Keratinocyte (primary cell): ENCODE results near the gene DDI1. TPM values are rescaled to one million over a fixed set of nuclear protein-coding genes. Genes with fewer than 3 reads are reported as not detected.
A peak's percentile ranks its signal among the peaks of the same experiment; 100 is the strongest.

Source experiments
- DNase-seq: peaks from one replicate; pipeline ENCODE4 v3.0.0-alpha.2; 2011; ENCODE audit warnings: low read depth, missing footprints, low spot score
- FAIRE-seq: peaks from 2 replicates; lab custom pipeline; 2011; peaks lifted over from hg19 to GRCh38; lab: Jason Lieb, UNC
- H2AFZ ChIP-seq: 2 replicates; pipeline ENCODE4 v1.6.0; 2012; ENCODE audit warnings: low read length, control low read depth, inconsistent platforms; ENCODE audit not compliant: control insufficient read depth
- H3K27ac ChIP-seq: 2 replicates; pipeline ENCODE4 v1.5.1; 2011; ENCODE audit warnings: low read length; ENCODE audit not compliant: control insufficient read depth, insufficient read depth
- H3K27me3 ChIP-seq: 3 replicates; pipeline ENCODE4 v1.6.0; 2011; ENCODE audit warnings: low read length; ENCODE audit not compliant: control insufficient read depth, insufficient read depth; ENCODE audit errors: extremely low read depth
- H3K36me3 ChIP-seq, 2 experiments: 2 replicates in 1 of 2; 3 replicates in 1 of 2; pipeline ENCODE4 v1.5.1; 2011; ENCODE audit warnings: low read length in 2 of 2, mild to moderate bottlenecking in 1 of 2; ENCODE audit not compliant: control insufficient read depth in 2 of 2, insufficient read depth in 2 of 2; ENCODE audit errors: extremely low read depth in 1 of 2
- H3K4me1 ChIP-seq: 3 replicates; pipeline ENCODE4 v1.5.1; 2011; ENCODE audit warnings: low read length; ENCODE audit not compliant: control insufficient read depth, insufficient read depth; ENCODE audit errors: extremely low read depth
- H3K4me2 ChIP-seq: 3 replicates; pipeline ENCODE4 v1.6.0; 2011; ENCODE audit warnings: low read depth, low read length; ENCODE audit not compliant: control insufficient read depth, insufficient read depth; ENCODE audit errors: extremely low read depth
- H3K4me3 ChIP-seq, 3 experiments: fragments of 200-600 bp in 1 of 3; sonication (generic) in 1 of 3; 2 replicates in 2 of 3; 3 replicates in 1 of 3; pipeline ENCODE4 v1.5.1; 2011 to 2016; ENCODE audit warnings: low read length in 3 of 3, mild to moderate bottlenecking in 3 of 3, control low read depth in 2 of 3, inconsistent platforms in 1 of 3, low read depth in 1 of 3, mixed read lengths in 1 of 3, mixed run types in 1 of 3, moderate library complexity in 1 of 3; ENCODE audit not compliant: control insufficient read depth in 2 of 3, insufficient read depth in 2 of 3; ENCODE audit errors: extremely low read depth in 1 of 3
- H3K79me2 ChIP-seq: 2 replicates; pipeline ENCODE4 v1.6.0; 2012; ENCODE audit warnings: low read length; ENCODE audit not compliant: control insufficient read depth, insufficient read depth
- H3K9ac ChIP-seq: 3 replicates; pipeline ENCODE4 v1.6.0; 2011; ENCODE audit warnings: low read length; ENCODE audit not compliant: control insufficient read depth, insufficient read depth; ENCODE audit errors: extremely low read depth
- H3K9me1 ChIP-seq: 3 replicates; pipeline ENCODE4 v1.6.0; 2011; ENCODE audit warnings: low read length; ENCODE audit not compliant: control insufficient read depth, insufficient read depth; ENCODE audit errors: extremely low read depth
- H3K9me3 ChIP-seq: 2 replicates; pipeline ENCODE4 v1.5.1; 2012; ENCODE audit warnings: low read depth, low read length; ENCODE audit not compliant: control insufficient read depth
- H4K20me1 ChIP-seq: 3 replicates; pipeline ENCODE4 v1.6.0; 2011; ENCODE audit warnings: low read length; ENCODE audit not compliant: control insufficient read depth, insufficient read depth; ENCODE audit errors: extremely low read depth
- EZH2 ChIP-seq: IDR thresholded peaks from one replicate; pipeline ENCODE4 v1.6.1; 2012; ENCODE audit warnings: inconsistent platforms, mild to moderate bottlenecking, low read length, moderate library complexity
- dilution Hi-C: fragments of 300-500 bp; cut with MboI; formaldehyde crosslinking; loops from one replicate; pipeline ENCODE4 v1.7.0; 2020; ENCODE audit warnings: low sequenced_read_pairs; ENCODE audit not compliant: extremely low pct_ligation_motif_present
- polyA plus RNA-seq, 5 experiments: library from polyadenylated mRNA; depleted of rRNA in 3 of 5; stranded (reverse) in 3 of 5; stranded (forward) in 1 of 5; unstranded in 1 of 5; fragments of >200 nt; gene quantifications; 1 replicate in 1 of 5; 2 replicates in 3 of 5; 3 replicates in 1 of 5; pipeline versions ENCODE4 v1.2.1 to v1.2.3, GENCODE V29; 2011 to 2012; ENCODE audit warnings: missing spikeins in 2 of 5, low read depth in 1 of 5, low replicate concordance in 1 of 5
- TF ChIP-seq, protein P1 (sequence below), 3 experiments: IDR thresholded peaks in 1 of 3; conservative IDR thresholded peaks in 1 of 3; optimal IDR thresholded peaks in 1 of 3; 2 replicates in 2 of 3; 3 replicates in 1 of 3; pipeline versions ENCODE3 to v1.5.1; 2011; ENCODE audit warnings: low read length in 3 of 3, mild to moderate bottlenecking in 3 of 3, moderate library complexity in 2 of 3, control low read depth in 1 of 3, inconsistent platforms in 1 of 3; ENCODE audit not compliant: insufficient read depth in 2 of 3; ENCODE audit errors: extremely low read depth in 1 of 3

The DDI1 gene
- polyA plus RNA-seq, 1 donor (not counting 4 experiments of a cell fraction or from before 2014, with no cell fraction given): not detected

DNA sequence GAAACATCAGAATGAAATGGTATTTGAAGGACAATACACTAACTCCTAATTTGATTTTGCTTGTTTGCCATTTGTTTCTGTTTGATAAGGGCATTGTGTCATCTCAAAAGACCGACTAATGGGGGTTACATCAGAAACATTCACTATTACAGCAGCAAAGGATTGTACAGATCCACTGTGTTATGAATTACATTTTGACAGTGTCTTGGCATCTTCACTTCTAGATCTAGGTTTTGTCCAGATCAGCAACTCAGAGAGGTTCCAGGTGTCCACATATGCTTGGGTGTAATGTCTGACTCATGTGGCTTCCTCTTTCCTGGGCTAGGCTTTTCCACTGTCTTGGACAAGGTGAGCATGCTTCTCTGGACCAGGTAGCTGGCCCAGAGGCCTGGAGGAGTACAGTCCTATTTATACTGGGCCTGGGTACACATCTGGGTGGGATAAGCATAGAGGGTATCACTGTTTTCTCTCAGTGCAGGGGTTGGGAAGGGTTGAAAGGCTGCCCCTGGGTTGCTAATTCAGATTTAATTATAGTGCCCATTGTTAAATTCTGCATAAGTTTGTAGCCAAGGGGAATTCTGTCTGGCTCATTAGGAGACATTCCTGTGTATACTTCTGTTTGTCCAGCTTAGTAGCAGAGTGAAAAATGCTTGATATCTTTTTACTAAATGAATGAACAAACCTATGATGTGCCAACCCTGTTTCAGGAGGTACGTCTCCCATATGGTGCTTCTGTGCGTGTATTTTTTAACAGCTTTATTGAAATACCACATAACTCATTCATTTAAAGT, 23.8 kb downstream of the DDI1 start:
- peak; percentile 51 for FAIRE-seq
- TF ChIP-seq EZH2: no peak
- TF ChIP-seq, protein P1, sequence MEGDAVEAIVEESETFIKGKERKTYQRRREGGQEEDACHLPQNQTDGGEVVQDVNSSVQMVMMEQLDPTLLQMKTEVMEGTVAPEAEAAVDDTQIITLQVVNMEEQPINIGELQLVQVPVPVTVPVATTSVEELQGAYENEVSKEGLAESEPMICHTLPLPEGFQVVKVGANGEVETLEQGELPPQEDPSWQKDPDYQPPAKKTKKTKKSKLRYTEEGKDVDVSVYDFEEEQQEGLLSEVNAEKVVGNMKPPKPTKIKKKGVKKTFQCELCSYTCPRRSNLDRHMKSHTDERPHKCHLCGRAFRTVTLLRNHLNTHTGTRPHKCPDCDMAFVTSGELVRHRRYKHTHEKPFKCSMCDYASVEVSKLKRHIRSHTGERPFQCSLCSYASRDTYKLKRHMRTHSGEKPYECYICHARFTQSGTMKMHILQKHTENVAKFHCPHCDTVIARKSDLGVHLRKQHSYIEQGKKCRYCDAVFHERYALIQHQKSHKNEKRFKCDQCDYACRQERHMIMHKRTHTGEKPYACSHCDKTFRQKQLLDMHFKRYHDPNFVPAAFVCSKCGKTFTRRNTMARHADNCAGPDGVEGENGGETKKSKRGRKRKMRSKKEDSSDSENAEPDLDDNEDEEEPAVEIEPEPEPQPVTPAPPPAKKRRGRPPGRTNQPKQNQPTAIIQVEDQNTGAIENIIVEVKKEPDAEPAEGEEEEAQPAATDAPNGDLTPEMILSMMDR (optimal IDR thresholded peaks at IDR 0.05 in 1 of 3, IDR thresholded peaks at IDR 0.05 in 1 of 3, conservative IDR thresholded peaks at IDR 0.05 in 1 of 3; ENCODE audit: extremely low read depth in 1 of 3, insufficient read depth in 2 of 3, low read length in 3 of 3): no peak
- no peak overlapping the region for H3K9ac ChIP-seq
- no peaks in the 10 kb centered on the region for H3K9me1 ChIP-seq
- no peak overlapping the region for H3K4me2 ChIP-seq
- no peaks in the 10 kb centered on the region for H3K4me1 ChIP-seq
- no peaks in the 10 kb centered on the region for H3K79me2 ChIP-seq
- H4K20me1 ChIP-seq: no peaks in the 10 kb centered on the region
- H3K27ac ChIP-seq: no peak overlapping the region
- no peaks in the 10 kb centered on the region for H3K27me3 ChIP-seq
- no peak overlapping the region for H3K4me3 ChIP-seq
- dilution Hi-C loops: no loop called here
- H3K36me3 ChIP-seq: no peaks in the 10 kb centered on the region
- H3K9me3 ChIP-seq: no peaks in the 10 kb centered on the region
- no peak for DNase-seq
- no peak overlapping the region for H2AFZ ChIP-seq

DNA sequence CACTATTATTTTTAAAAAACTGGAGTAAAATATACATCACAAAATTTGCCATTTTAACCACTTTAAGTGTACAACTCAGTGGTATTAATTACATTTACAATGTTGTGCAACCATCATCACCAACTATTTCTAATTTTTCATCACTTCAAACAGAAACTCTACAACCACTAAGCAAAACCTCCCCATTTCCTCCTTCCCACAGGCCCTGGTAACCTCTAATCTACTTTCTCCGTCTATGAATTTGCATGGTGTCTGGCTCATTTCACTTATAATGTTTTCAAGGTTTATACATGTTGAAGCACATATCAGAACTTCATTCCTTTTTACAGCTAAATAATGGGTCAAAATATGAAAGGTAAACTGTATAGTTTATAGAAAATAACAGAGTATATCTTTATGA, 24.4 kb downstream of the DDI1 start:
- no peak overlapping the region for H3K4me2 ChIP-seq
- no peaks in the 10 kb centered on the region for H3K79me2 ChIP-seq
- H3K4me3 ChIP-seq: no peak overlapping the region
- no peak for TF ChIP-seq EZH2
- TF ChIP-seq, protein P1 (optimal IDR thresholded peaks at IDR 0.05 in 1 of 3, IDR thresholded peaks at IDR 0.05 in 1 of 3, conservative IDR thresholded peaks at IDR 0.05 in 1 of 3; ENCODE audit: extremely low read depth in 1 of 3, insufficient read depth in 2 of 3, low read length in 3 of 3): no peak
- no peaks in the 10 kb centered on the region for H3K27me3 ChIP-seq
- no peaks in the 10 kb centered on the region for H3K36me3 ChIP-seq
- no peaks in the 10 kb centered on the region for H4K20me1 ChIP-seq
- no peak overlapping the region for H3K9ac ChIP-seq
- FAIRE-seq (no peak), DNase-seq (no peak)
- no peaks in the 10 kb centered on the region for H3K4me1 ChIP-seq
- no peaks in the 10 kb centered on the region for H3K9me3 ChIP-seq
- H3K9me1 ChIP-seq: no peaks in the 10 kb centered on the region
- H2AFZ ChIP-seq: no peak overlapping the region
- dilution Hi-C loops: no loop called here
- H3K27ac ChIP-seq: no peak overlapping the region
